Subcutaneous adipose tissue (tissue), 4 donors: ENCODE data around the gene OPCML. TPM values are rescaled to one million over a fixed set of nuclear protein-coding genes. Genes with fewer than 3 reads are reported as not detected.

Experiments
- total RNA-seq, 4 donors: library from RNA; depleted of rRNA; stranded (reverse); fragments of >200 nt; gene quantifications; one replicate each; pipeline ENCODE4 v1.1.0, GENCODE V29; 2016
- TF ChIP-seq, protein P1 (sequence below): fragments of 450-650 bp; IDR thresholded peaks from one replicate; pipeline ENCODE4 v1.5.1; 2016; ENCODE audit warnings: low read depth, mild to moderate bottlenecking, control low read depth, antibody characterized with exemption, moderate library complexity

OPCML gene
- total RNA-seq, 4 donors from 2014 or later = under 0.01 TPM; not detected in 3

DNA sequence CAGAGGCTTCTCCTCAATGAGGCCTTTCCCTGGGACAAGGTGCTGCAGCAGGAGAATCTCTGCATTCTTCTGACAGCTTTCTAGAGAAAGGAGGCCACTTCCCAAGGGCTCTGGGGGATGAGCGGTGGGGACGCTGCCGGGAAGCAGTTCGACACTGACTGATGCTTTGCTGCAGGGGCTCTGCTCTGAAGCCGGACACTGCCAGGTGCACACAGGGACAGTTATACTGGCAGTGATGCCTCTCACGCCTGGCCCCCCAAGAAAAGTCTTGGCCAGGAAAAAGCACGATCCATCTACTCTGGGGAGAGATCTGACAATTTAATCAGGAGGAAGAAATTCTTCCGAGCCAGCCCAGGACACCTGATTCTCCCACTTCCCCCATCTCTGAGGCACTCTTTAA lies 456.9 kb downstream of the OPCML start:
- TF ChIP-seq, protein P1, sequence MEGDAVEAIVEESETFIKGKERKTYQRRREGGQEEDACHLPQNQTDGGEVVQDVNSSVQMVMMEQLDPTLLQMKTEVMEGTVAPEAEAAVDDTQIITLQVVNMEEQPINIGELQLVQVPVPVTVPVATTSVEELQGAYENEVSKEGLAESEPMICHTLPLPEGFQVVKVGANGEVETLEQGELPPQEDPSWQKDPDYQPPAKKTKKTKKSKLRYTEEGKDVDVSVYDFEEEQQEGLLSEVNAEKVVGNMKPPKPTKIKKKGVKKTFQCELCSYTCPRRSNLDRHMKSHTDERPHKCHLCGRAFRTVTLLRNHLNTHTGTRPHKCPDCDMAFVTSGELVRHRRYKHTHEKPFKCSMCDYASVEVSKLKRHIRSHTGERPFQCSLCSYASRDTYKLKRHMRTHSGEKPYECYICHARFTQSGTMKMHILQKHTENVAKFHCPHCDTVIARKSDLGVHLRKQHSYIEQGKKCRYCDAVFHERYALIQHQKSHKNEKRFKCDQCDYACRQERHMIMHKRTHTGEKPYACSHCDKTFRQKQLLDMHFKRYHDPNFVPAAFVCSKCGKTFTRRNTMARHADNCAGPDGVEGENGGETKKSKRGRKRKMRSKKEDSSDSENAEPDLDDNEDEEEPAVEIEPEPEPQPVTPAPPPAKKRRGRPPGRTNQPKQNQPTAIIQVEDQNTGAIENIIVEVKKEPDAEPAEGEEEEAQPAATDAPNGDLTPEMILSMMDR = no peak

- TF ChIP-seq, protein P1 = no peak
Measured at GRCh38 chr11:133072858-133073582, 459.3 kb downstream of the OPCML start.

DNA sequence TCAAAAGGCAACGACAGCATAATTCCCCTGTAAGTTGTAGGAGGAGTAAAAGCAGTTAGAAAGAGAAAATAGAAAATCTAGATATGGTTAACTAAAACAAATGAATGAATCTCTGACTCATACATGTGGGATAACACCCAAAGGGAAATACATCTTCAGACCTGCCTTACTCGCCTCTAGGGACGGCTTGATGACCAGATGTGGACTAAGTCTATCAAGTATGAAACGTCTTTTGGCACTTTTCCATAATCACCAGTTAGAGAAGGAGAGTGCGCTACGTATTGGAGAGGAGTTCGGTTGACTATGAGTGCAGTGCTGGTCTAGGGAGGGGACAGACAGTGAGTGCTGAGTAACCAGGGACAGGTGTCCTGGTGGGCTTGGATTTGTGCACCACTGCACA lies 459.9 kb downstream of the OPCML start:
- TF ChIP-seq, protein P1 = no peak

- TF ChIP-seq, protein P1 = no peak
Measured at GRCh38 chr11:133070791-133071190, 461.5 kb downstream of the OPCML start.

DNA sequence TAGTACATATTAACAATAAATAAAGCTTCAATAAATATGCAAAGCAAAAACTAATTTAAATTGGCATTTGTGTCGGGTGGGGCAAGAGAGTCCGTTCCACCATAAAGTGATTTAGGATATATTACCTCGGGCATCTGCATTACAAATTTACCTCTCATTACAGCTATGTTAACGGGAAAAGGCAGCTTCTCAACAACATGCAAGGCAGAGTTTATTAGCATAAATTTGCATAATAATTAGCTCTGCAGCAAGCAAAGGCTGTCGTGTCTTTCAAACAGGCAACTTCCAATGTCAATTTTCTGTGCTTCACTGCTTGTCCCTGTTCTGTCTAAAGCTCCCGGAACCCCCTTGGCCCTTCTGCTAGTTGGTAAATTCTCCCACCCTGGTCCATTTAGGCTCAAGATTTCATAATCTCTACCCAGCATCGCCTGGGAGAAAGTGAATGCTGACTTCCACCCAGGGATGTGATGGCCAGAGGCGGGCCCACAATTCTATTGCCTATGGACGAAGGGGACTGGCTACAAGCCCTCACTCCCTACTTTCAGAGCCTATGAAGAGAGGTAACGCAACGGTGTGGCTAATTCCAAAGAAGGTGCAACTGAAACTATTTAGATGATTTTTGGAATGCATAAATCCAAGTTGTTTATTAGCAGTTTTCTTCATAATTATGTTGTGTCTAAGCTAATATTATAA lies 462.1 kb downstream of the OPCML start:
- TF ChIP-seq, protein P1 = no peak

DNA sequence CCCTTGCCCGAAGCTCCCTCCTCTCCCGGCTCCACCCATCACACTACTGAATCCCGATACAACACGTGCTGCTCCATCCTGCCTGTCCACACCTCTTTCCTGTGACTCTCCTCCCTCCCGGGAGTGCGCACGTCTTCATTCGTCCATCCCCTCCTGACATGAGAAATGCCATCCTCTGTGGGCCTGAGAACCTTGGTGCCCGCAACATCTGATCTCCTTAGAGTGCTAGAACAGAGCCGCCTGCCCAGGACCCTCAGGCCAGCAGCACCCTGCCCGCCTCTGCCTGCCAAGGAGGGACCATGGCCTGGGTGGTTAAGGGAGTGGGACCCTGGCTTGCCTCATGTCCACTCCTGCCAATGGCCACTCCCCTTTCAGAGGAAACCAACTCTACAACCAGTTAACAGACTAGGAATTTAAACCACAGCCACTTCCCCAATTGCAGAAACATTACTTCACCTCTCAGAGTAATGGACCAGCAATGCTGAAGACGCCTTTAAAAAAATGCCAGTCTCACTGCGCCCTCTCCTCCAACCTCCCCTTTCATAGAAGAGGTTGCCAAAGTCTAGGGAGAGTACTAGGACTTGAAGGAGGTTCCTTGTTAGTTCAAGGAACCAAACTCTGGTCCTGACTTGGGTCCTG lies 466.3 kb downstream of the OPCML start:
- TF ChIP-seq, protein P1 = no peak

GRCh38 chr11:133064961-133065360 lies 467.3 kb downstream of the OPCML start:
- TF ChIP-seq, protein P1 = no peak
